Subcutaneous abdominal adipose tissue (tissue), 5 donors: Measurements from ENCODE around the gene CPNE1.

Source experiments
- H3K27ac ChIP-seq: one replicate; pipeline ENCODE4 v1.7.0; 2013; ENCODE audit warnings: low read depth, mild to moderate bottlenecking, inconsistent platforms, low read length, moderate library complexity
- H3K27me3 ChIP-seq, 5 donors: one replicate each; pipeline ENCODE4 v1.7.0; 2013; ENCODE audit warnings: low read length in 5 of 5, inconsistent platforms in 1 of 5; ENCODE audit not compliant: control insufficient read depth in 5 of 5, insufficient read depth in 4 of 5
- H3K36me3 ChIP-seq, 5 donors: one replicate each; pipeline ENCODE4 v1.7.0; 2013; ENCODE audit warnings: low read length in 5 of 5; ENCODE audit not compliant: control insufficient read depth in 5 of 5, insufficient read depth in 5 of 5
- H3K4me1 ChIP-seq, 5 donors: one replicate each; pipeline ENCODE4 v1.7.0; 2013; ENCODE audit warnings: low read length in 5 of 5, mild to moderate bottlenecking in 3 of 5, moderate library complexity in 1 of 5; ENCODE audit not compliant: control insufficient read depth in 5 of 5, insufficient read depth in 5 of 5
- H3K4me3 ChIP-seq, 5 donors: one replicate each; pipeline ENCODE4 v1.7.0; 2013; ENCODE audit warnings: low read length in 5 of 5, low read depth in 1 of 5
- H3K9ac ChIP-seq, 5 donors: one replicate each; pipeline ENCODE4 v1.7.0; 2013; ENCODE audit warnings: low read length in 5 of 5, mild to moderate bottlenecking in 4 of 5, moderate library complexity in 3 of 5
- H3K9me3 ChIP-seq, 5 donors: one replicate each; pipeline ENCODE4 v1.7.0; 2013; ENCODE audit warnings: low read length in 5 of 5; ENCODE audit not compliant: control insufficient read depth in 5 of 5
- donor health status: healthy.
- donor health status: healthy.
- donor health status: healthy.
- donor health status: healthy.
- donor health status: healthy.

Gene CPNE1

DNA sequence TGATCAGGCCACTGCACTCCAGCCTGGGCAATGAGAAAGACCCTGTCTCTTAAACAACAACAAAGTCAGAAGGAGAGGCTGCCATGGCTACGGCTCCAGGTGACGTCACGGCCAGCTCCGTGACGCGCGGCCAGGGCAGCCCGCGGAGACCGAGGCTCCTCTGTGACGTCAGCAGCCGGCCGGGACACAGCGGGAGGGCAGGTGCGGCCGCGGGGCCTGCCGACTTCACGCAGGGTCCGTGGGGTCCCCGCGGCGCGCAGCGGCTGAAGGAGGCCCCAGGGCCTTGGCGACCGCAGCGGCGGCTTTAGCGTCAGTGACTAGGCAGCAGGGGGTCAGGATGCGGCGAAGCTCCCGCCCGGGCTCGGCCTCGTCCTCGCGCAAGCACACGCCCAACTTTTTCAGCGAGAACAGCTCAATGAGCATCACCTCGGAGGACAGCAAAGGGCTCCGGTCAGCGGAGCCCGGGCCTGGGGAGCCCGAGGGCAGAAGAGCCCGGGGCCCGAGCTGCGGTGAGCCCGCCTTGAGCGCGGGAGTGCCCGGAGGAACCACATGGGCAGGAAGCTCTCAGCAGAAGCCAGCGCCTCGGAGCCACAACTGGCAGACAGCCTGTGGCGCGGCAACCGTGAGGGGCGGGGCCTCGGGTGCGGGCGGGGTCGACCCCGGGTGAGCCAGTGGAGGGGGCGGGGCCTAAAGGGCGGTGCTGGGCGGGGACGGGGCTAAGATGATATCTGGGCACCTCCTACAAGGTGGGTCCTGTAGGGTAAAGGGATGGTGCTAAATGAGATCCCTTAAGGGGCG lies 48.8 kb downstream of the CPNE1 start, which contains the start of gene SPAG4:
SPAG4 (plus strand) TSS at position 163 of the 798 bp plus-strand sequence; CDS start at position 338, 175 bp downstream.
- Histone ChIP-seq H3K4me3 (peak within 1 kb of the TSS; percentile 48 to 72 (median 65)), H3K9ac (peak within 1 kb of the TSS; percentile 26 to 80 (median 75))

DNA sequence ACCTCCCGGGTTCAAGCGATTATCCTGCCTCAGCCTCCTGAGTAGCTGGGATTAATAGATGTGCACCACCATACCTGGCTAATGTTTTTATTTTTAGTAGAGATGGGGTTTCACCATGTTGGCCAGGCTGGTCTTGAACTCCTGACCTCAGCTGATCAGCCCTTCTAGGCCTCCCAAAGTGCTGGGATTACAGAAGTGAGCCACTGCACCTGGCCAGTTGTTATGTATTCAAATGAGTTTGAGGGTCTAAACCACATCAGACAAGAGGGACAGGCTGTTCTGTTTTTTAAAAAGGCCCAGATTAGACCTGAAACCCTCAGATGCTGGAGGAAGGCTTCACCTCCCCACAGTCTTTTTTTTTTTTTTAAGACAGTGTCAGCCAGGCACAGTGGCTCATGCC lies 53.2 kb downstream of the CPNE1 start:
- H3K27me3 ChIP-seq = no peaks in the 10 kb centered on the region
- H3K4me3 ChIP-seq = no peak overlapping the region
- no peak overlapping the region for H3K27ac ChIP-seq
- no peaks in the 10 kb centered on the region for H3K36me3 ChIP-seq
- no peaks in the 10 kb centered on the region for H3K9me3 ChIP-seq
- peaks cover 0 to 7% (median 6%) of the 10 kb centered on the region in 5 donors for H3K4me1 ChIP-seq
- H3K9ac ChIP-seq = no peak overlapping the region

More for the DNA sequence above, 48.8 kb downstream of the CPNE1 start, which contains the start of gene SPAG4:
- Histone ChIP-seq H3K27me3 (no peaks in the 10 kb centered on the region), H3K36me3 (peaks cover 0 to 2% (median under 1%) of the 10 kb centered on the region in 5 donors), H3K27ac (peak within 1 kb of the TSS; percentile 72), H3K9me3 (no peaks in the 10 kb centered on the region), H3K4me1 (peaks cover 5 to 39% (median 36%) of the 10 kb centered on the region in 5 donors)

DNA sequence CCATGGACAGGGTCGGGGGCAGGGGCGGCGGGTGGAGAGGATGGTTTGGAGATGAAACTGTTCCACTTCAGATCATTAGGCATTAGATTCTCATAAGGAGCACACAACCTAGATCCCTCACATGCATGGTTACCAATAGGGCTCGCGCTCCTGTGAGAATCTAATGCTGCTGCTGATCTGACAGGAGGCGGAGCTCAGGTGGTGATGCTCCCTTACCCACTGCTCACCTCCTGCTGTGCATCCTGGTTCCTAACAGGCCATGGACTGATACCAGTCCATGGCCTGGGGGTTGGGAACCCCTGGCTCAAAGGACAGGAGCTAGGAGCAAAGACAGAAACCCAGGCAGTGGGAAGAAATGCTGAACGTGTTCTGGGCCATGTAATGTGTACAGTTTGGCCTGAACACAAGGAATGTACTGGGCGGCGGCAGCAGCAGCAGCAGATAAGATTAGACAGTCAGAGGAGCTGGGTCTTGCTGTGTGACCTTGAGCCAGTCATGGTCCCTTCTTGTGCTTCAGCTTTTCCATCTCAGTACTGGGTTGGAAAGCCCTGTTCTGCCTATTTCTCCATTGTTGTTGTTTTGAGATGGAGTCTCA lies 53.8 kb downstream of the CPNE1 start:
- Histone ChIP-seq H3K27me3 (no peaks in the 10 kb centered on the region), H3K9ac (no peak overlapping the region), H3K4me1 (peaks cover 0 to 6% (median 6%) of the 10 kb centered on the region in 5 donors), H3K36me3 (no peaks in the 10 kb centered on the region), H3K9me3 (no peaks in the 10 kb centered on the region), H3K4me3 (no peak overlapping the region), H3K27ac (no peak overlapping the region)

DNA sequence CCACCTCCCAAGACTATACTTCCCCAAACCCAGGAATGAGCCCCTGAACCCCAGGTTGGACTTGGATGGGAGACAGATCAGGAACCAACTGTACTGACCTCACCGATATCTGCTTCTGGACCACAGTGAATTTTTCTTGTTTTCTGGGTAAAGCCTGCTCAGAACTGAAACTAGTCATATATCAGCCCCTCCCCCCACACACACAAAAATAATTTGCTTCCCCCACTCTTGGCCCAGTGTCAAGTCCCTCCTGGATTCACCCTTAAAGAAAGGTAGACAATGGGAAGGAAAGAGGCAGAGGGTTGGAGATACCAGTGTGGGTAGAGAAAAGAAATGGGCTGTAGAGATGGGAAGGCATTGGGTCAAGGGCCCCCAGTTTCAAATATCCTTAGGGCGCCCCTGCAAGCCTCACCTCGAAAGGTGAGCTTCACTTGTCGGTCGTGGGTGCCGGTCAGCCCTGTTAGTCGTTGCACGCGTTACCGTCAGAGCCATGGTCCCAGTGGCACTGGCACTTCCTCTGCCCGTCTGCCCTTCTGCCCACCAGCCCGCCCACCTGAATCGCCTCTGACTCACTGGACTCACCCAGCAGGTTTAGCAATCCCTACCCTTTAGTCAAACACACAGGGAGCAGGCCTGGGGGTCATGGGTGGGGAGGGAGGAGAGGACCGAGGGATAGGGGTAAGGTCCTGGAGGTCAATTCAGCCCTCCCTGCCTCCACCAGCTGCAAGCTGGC lies 57.5 kb downstream of the CPNE1 start:
- no peak overlapping the region for H3K27ac ChIP-seq
- H3K4me1 ChIP-seq = peaks cover 0 to under 1% (median under 1%) of the 10 kb centered on the region in 5 donors
- H3K9ac ChIP-seq = no peak overlapping the region
- H3K9me3 ChIP-seq = no peaks in the 10 kb centered on the region
- H3K27me3 ChIP-seq = no peaks in the 10 kb centered on the region
- H3K36me3 ChIP-seq = no peaks in the 10 kb centered on the region
- no peak overlapping the region for H3K4me3 ChIP-seq

DNA sequence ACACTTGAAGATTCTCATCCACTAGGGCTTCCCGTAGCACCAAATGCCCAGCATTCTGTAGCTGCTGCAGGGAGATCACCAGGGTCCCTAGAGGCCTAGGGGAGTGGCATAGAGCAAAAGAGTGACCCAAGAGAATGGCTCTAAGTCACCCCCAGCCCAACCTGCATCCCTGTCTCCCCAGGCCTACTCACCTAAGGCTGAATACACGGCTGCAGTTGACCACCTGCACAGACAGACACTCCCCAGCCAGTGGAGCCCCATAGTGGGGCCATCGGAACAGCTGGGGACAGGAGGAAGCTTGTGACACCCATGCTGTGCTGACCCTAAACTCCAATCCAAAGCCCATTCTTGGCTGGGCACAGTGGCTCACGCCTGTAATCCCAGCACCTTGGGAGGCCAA lies 58.6 kb downstream of the CPNE1 start:
- Histone ChIP-seq H3K4me1 (peaks cover 0 to 11% (median 11%) of the 10 kb centered on the region in 5 donors), H3K4me3 (no peak overlapping the region), H3K27me3 (peaks cover 0 to 1% (median 0%) of the 10 kb centered on the region in 5 donors), H3K9me3 (no peaks in the 10 kb centered on the region), H3K9ac (no peak overlapping the region), H3K36me3 (no peaks in the 10 kb centered on the region), H3K27ac (no peak overlapping the region)

DNA sequence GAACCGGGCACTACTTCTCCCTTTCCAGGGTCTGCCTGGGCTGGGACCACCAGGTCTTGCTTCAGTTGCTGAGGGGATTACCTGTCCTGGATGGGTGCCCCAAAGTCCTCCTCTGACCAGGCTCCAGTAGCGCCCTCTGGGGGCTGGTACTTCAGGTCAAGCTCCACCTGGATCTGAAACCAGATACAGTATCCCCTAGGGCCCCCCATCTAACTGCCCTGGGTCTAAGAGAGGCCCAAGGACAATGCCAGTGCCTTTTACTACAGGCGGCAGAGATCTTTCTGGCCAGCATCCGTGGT lies 60.3 kb downstream of the CPNE1 start:
- Histone ChIP-seq H3K9ac (no peak overlapping the region), H3K36me3 (no peaks in the 10 kb centered on the region), H3K27me3 (peaks cover 3 to 18% (median 9%) of the 10 kb centered on the region in 5 donors), H3K27ac (no peak overlapping the region), H3K4me1 (peaks cover 0 to 18% (median 18%) of the 10 kb centered on the region in 5 donors), H3K4me3 (no peak overlapping the region), H3K9me3 (no peaks in the 10 kb centered on the region)

DNA sequence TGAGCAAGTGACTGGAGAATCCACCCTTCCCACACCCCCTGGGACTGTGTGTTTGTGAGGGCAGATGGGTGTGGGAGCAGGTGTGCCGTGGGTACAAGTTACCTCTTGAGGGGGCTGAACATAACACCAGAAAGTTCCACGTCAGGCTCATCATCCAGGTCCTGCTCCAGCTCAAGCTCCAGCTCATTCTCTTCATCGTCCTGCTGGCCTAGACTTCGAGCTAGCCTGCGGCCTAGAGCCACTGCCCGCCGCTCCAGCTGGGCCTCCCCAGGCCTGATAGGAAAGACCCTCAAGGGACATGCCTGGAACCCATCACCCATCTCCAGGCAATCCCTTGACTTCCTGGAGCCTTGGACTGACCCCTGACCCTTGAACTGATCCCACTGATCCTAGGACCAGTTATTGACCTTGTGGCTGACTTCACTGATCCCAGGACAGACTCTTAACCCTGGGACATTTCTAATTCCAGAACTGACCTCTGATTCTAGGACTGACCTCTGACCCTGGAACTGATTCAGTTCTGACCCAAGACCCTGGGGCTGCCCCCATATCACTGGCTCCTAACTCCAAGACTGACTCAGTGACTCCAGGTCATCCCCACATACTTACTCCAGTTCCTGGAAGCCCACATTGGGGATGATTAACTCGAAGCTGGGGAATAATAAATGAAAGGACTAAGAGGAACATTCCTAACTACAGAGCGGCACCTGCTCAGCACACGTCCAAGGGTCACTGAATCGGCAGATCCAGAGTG lies 60.8 kb downstream of the CPNE1 start:
- Histone ChIP-seq H3K9me3 (no peaks in the 10 kb centered on the region), H3K36me3 (no peaks in the 10 kb centered on the region), H3K4me1 (peaks cover 0 to 18% (median 18%) of the 10 kb centered on the region in 5 donors), H3K9ac (no peak overlapping the region), H3K4me3 (no peak overlapping the region), H3K27ac (no peak overlapping the region), H3K27me3 (peaks cover 3 to 23% (median 11%) of the 10 kb centered on the region in 5 donors)

DNA sequence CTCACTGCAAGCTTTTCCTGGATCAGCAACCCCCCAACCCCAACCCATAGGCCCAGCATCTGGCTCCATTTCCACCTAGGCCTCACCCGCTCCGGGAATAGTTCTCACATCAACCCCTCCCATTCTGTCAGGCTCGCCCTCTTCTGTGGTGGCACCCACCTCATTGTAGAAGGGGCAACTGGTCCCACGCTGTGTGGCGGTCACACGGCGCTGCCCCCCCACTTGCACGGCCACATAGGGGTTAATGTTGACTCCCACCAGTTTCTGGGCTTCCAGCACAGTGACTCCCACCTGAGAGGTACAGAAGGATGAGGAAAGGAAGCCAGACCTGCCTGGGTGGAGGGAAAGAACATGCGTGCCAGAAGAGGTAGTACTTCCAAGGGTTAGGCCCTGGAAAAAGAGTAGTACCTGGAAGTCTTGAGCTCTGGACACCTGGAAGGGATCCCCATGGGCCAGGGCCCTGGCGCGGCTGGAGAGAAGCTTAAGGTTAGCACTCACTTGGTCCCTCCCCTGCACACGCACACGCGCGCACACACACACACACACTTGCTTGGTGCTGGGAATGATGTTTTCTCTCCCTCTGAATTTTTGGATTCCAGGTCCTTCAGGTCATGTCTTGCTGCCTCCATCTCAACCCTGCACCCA lies 61.7 kb downstream of the CPNE1 start:
- H3K27ac ChIP-seq = no peak overlapping the region
- H3K9ac ChIP-seq = no peak overlapping the region
- no peak overlapping the region for H3K4me3 ChIP-seq
- H3K9me3 ChIP-seq = no peaks in the 10 kb centered on the region
- no peaks in the 10 kb centered on the region for H3K36me3 ChIP-seq
- peaks cover 0 to 18% (median 18%) of the 10 kb centered on the region in 5 donors for H3K4me1 ChIP-seq
- H3K27me3 ChIP-seq = peaks cover 3 to 29% (median 14%) of the 10 kb centered on the region in 5 donors

DNA sequence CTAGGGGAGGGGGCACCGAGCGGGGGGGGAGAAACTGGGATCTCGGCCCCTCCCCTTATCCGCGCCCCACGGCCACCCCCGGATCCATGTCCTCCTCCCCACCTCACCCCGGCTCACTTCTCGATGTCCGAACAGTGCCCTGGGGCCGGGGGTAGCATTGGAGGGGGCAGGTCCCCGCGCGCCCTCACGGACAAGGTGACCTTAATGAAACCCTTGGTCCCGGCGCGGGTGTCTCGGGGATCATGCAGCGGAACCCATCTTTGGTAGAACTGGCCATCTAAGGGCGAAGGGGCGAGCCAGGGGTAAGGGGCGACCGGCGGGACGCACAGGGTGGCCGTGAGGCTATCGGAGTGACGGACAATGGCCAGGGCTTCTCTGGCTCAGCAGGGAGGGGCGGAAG lies 62.7 kb downstream of the CPNE1 start:
- Histone ChIP-seq H3K27ac (no peak overlapping the region), H3K4me1 (peaks cover 0 to 18% (median 18%) of the 10 kb centered on the region in 5 donors), H3K4me3 (peak overlapping the region in 4 of 5 donors; percentile 58 to 67 (median 62)), H3K9ac (peak overlapping the region in 2 of 5 donors; percentile 48 to 64), H3K36me3 (no peaks in the 10 kb centered on the region), H3K27me3 (peaks cover 3 to 31% (median 14%) of the 10 kb centered on the region in 5 donors), H3K9me3 (no peaks in the 10 kb centered on the region)
